Fibroblast of lung (primary cell): ENCODE results near the gene ARHGEF4. TPM values are rescaled to one million over a fixed set of nuclear protein-coding genes. Genes with fewer than 3 reads are reported as not detected.
"Not testable (repeated sequence)": the region's sequence is repeated elsewhere in the genome, so short reads cannot be mapped to it uniquely, and the experiment has no call there.

Source experiments
- DNase-seq, 2 donors: peaks; one replicate each; pipeline versions ENCODE4 v3.0.0 to v3.0.0-alpha.2; 2010; ENCODE audit warnings: low read depth in 2 of 2
- H2AFZ ChIP-seq: 2 replicates; pipeline ENCODE4 v1.5.1; 2012; ENCODE audit warnings: low read length, control low read depth, inconsistent platforms
- H3K27ac ChIP-seq: 2 replicates; pipeline ENCODE4 v1.5.1; 2011; ENCODE audit warnings: low read length, control low read depth; ENCODE audit not compliant: insufficient read depth
- H3K27me3 ChIP-seq: 2 replicates; pipeline ENCODE4 v1.5.1; 2011; ENCODE audit warnings: mild to moderate bottlenecking, low read length; ENCODE audit not compliant: control insufficient read depth, insufficient read depth
- H3K36me3 ChIP-seq: 2 replicates; pipeline ENCODE4 v1.5.1; 2011; ENCODE audit warnings: low read length; ENCODE audit not compliant: control insufficient read depth, insufficient read depth
- H3K4me1 ChIP-seq: 2 replicates; pipeline ENCODE4 v1.5.1; 2011; ENCODE audit warnings: low read length; ENCODE audit not compliant: control insufficient read depth, insufficient read depth; ENCODE audit errors: extremely low read depth
- H3K4me2 ChIP-seq: 2 replicates; pipeline ENCODE4 v1.5.1; 2011; ENCODE audit warnings: low read length, control low read depth; ENCODE audit not compliant: insufficient read depth; ENCODE audit errors: extremely low read depth
- H3K4me3 ChIP-seq, 4 experiments: fragments of 200-600 bp in 1 of 4; sonication (generic) in 1 of 4; replicated peaks in 1 of 4; 2 replicates each; pipeline ENCODE4 v1.5.1; 2011 to 2016; ENCODE audit warnings: low read length in 4 of 4, low read depth in 3 of 4, mild to moderate bottlenecking in 3 of 4, control low read depth in 2 of 4, inconsistent platforms in 1 of 4, mixed read lengths in 1 of 4; ENCODE audit not compliant: insufficient read depth in 1 of 4; ENCODE audit errors: control extremely low read depth in 1 of 4
- H3K79me2 ChIP-seq: 2 replicates; pipeline ENCODE4 v1.5.1; 2012; ENCODE audit warnings: mild to moderate bottlenecking, low read length, inconsistent platforms; ENCODE audit not compliant: control insufficient read depth, insufficient read depth
- H3K9ac ChIP-seq: 2 replicates; pipeline ENCODE4 v1.5.1; 2011; ENCODE audit warnings: mild to moderate bottlenecking, low read length, control low read depth; ENCODE audit not compliant: insufficient read depth
- H3K9me3 ChIP-seq: 2 replicates; pipeline ENCODE4 v1.5.1; 2012; ENCODE audit warnings: low read depth, low read length; ENCODE audit not compliant: control insufficient read depth, insufficient read depth
- H4K20me1 ChIP-seq: 2 replicates; pipeline ENCODE4 v1.5.1; 2011; ENCODE audit warnings: low read length; ENCODE audit not compliant: control insufficient read depth, insufficient read depth; ENCODE audit errors: extremely low read depth
- EZH2 ChIP-seq: IDR thresholded peaks from 2 replicates; pipeline ENCODE4 v1.5.1; 2012; ENCODE audit warnings: low read length, control low read depth, mild to moderate bottlenecking; ENCODE audit errors: missing control alignments
- polyA plus RNA-seq, 2 donors: library from polyadenylated mRNA; depleted of rRNA in 1 of 2; stranded (reverse) in 1 of 2; unstranded in 1 of 2; fragments of >200 nt; gene quantifications; 2 replicates each; pipeline ENCODE4 v1.2.1, GENCODE V29; 2011 to 2012; ENCODE audit warnings: missing spikeins in 1 of 2
- total RNA-seq: library from RNA; depleted of rRNA; stranded (reverse); fragments of >200 nt; gene quantifications from 2 replicates; pipeline ENCODE4 v1.2.1, GENCODE V29; 2014
- TF ChIP-seq, protein P1 (sequence below), 2 donors: IDR thresholded peaks in 1 of 2; conservative IDR thresholded peaks in 1 of 2; 1 replicate in 1 of 2; 2 replicates in 1 of 2; pipeline ENCODE4 v1.5.1; 2011 to 2012; ENCODE audit warnings: low read length in 2 of 2, control low read depth in 1 of 2, inconsistent platforms in 1 of 2, low read depth in 1 of 2, mild to moderate bottlenecking in 1 of 2

ARHGEF4 gene
- total and polyA plus RNA-seq, 2 donors (not counting 1 experiment from before 2014, with no cell fraction given): 0.05 to 0.83 TPM

GRCh38 chr2:130901061-130901460, 64.3 kb downstream of the ARHGEF4 start:
- no peak overlapping the region for H3K9ac ChIP-seq
- H3K27me3 ChIP-seq: no peaks in the 10 kb centered on the region
- H4K20me1 ChIP-seq: no peaks in the 10 kb centered on the region
- H2AFZ ChIP-seq: no peak overlapping the region
- no peak for TF ChIP-seq EZH2
- TF ChIP-seq, protein P1, sequence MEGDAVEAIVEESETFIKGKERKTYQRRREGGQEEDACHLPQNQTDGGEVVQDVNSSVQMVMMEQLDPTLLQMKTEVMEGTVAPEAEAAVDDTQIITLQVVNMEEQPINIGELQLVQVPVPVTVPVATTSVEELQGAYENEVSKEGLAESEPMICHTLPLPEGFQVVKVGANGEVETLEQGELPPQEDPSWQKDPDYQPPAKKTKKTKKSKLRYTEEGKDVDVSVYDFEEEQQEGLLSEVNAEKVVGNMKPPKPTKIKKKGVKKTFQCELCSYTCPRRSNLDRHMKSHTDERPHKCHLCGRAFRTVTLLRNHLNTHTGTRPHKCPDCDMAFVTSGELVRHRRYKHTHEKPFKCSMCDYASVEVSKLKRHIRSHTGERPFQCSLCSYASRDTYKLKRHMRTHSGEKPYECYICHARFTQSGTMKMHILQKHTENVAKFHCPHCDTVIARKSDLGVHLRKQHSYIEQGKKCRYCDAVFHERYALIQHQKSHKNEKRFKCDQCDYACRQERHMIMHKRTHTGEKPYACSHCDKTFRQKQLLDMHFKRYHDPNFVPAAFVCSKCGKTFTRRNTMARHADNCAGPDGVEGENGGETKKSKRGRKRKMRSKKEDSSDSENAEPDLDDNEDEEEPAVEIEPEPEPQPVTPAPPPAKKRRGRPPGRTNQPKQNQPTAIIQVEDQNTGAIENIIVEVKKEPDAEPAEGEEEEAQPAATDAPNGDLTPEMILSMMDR (conservative IDR thresholded peaks at IDR 0.05 in 1 of 2, IDR thresholded peaks at IDR 0.05 in 1 of 2; ENCODE audit: low read depth in 1 of 2, low read length in 2 of 2): no peak
- no peak for DNase-seq
- no peaks in the 10 kb centered on the region for H3K36me3 ChIP-seq
- no peaks in the 10 kb centered on the region for H3K79me2 ChIP-seq
- H3K9me3 ChIP-seq: no peaks in the 10 kb centered on the region
- no peak overlapping the region for H3K4me2 ChIP-seq
- no peaks in the 10 kb centered on the region for H3K4me1 ChIP-seq
- no peak overlapping the region for H3K27ac ChIP-seq
- H3K4me3 ChIP-seq: no peak overlapping the region

DNA sequence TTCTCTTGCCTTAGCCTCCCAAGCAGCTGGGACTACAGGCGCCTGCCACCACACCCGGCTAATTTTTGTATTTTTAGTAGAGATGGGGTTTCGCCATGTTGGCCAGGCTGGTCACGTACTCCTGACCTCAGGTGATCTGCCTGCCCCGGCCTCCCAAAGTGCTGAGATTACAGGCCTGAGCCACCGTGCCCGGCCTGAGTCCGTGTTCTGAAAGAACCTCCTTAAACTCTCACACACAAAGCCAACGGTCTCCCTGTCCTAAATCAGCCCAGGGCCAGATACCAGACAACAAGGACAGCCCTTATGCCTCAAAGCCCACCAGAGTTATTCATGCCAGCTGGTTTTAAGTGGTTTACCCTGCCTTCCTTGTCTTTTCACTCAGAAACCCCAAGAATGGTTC, 64.9 kb downstream of the ARHGEF4 start:
- not testable (repeated sequence) for H4K20me1 ChIP-seq, DNase-seq, H3K79me2 ChIP-seq, H3K36me3 ChIP-seq, H3K27ac ChIP-seq, H3K9ac ChIP-seq, H3K4me3 ChIP-seq, H2AFZ ChIP-seq, H3K4me1 ChIP-seq, H3K27me3 ChIP-seq, H3K4me2 ChIP-seq, H3K9me3 ChIP-seq

GRCh38 chr2:130908832-130909231, 72.1 kb downstream of the ARHGEF4 start:
- Histone ChIP-seq H3K4me3 (no peak overlapping the region), H3K9me3 (no peaks in the 10 kb centered on the region), H3K79me2 (no peaks in the 10 kb centered on the region), H3K27ac (no peak overlapping the region), H3K36me3 (no peaks in the 10 kb centered on the region), H2AFZ (no peak overlapping the region), H3K9ac (no peak overlapping the region), H3K4me2 (no peak overlapping the region), H3K27me3 (no peaks in the 10 kb centered on the region), H4K20me1 (no peaks in the 10 kb centered on the region), H3K4me1 (no peaks in the 10 kb centered on the region)
- DNase-seq: no peak
- TF ChIP-seq, protein P1 (conservative IDR thresholded peaks at IDR 0.05 in 1 of 2, IDR thresholded peaks at IDR 0.05 in 1 of 2; ENCODE audit: low read depth in 1 of 2, low read length in 2 of 2): no peak
- TF ChIP-seq EZH2: no peak
